Cardiac muscle cell (in vitro differentiated cells and primary cell): ENCODE data around the gene ABCC2. TPM values are rescaled to one million over a fixed set of nuclear protein-coding genes. Genes with fewer than 3 reads are reported as not detected.

Source experiments
- DNase-seq, 2 donors: peaks; one replicate each; pipeline versions ENCODE4 v3.0.0 to v3.0.0-alpha.2; 2010 to 2017; ENCODE audit warnings: low read depth in 1 of 2, low spot score in 1 of 2
- H3K27ac ChIP-seq: fragments of 200-600 bp; sonication (generic); 2 replicates; pipeline ENCODE4 v1.5.1; 2016
- H3K27me3 ChIP-seq: fragments of 200-600 bp; sonication (generic); 2 replicates; pipeline ENCODE4 v1.6.0; 2016; ENCODE audit warnings: control low read depth
- H3K36me3 ChIP-seq: fragments of 200-600 bp; sonication (generic); 2 replicates; pipeline ENCODE4 v1.5.1; 2016; ENCODE audit warnings: control low read depth
- H3K4me1 ChIP-seq: fragments of 200-600 bp; sonication (generic); 2 replicates; pipeline ENCODE4 v1.8.1; 2017; ENCODE audit warnings: low read depth, mild to moderate bottlenecking, mixed run types
- H3K4me3 ChIP-seq: fragments of 200-600 bp; sonication (generic); 2 replicates; pipeline ENCODE4 v1.5.1; 2016; ENCODE audit warnings: mild to moderate bottlenecking
- H3K9me3 ChIP-seq: fragments of 200-600 bp; sonication (generic); 2 replicates; pipeline ENCODE4 v1.5.1; 2017; ENCODE audit warnings: low read depth, mild to moderate bottlenecking, control low read depth
- polyA plus RNA-seq: library from polyadenylated mRNA; unstranded; fragments of >200 nt; fragmentation: Nextera tagmentation; extraction: Ambion mirVana; gene quantifications from 2 replicates; pipeline ENCODE4 v1.2.1, GENCODE V29; 2016
- total RNA-seq: library from RNA; depleted of rRNA; stranded (reverse); fragments of >200 nt; gene quantifications from 2 replicates; pipeline ENCODE4 v1.2.3, GENCODE V29; 2016
- TF ChIP-seq, protein P1 (sequence below): IDR thresholded peaks from 2 replicates; pipeline ENCODE4 v1.5.1; 2012; ENCODE audit warnings: low read depth, mild to moderate bottlenecking, low read length

ABCC2 gene
- total and polyA plus RNA-seq, 2 experiments from 2014 or later, result 0.12 to 0.86 TPM

DNA sequence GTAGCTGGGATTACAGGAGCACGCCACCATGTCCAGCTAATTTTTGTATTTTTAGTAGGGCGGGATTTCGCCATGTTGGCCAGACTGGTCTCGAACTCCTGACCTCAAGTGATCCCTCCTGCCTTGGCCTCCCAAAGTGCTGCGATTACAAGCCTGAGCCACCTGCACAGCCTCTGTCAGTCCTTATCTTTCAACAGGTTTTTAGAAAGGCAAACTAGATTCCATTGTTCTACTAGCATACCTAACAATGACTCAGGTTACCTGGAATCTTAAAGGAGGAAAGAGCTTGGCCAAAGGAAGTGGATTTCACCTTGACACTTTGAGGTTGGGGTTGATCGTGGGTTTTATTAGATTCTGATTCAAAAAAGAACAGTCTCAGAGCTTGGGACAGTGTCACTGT lies 3.2 kb downstream of the ABCC2 start:
- Histone ChIP-seq H3K4me1 (no peaks in the 10 kb centered on the region), H3K36me3 (no peaks in the 10 kb centered on the region), H3K4me3 (no peak overlapping the region), H3K27me3 (no peaks in the 10 kb centered on the region), H3K9me3 (no peaks in the 10 kb centered on the region), H3K27ac (no peak overlapping the region)
- TF ChIP-seq, protein P1, sequence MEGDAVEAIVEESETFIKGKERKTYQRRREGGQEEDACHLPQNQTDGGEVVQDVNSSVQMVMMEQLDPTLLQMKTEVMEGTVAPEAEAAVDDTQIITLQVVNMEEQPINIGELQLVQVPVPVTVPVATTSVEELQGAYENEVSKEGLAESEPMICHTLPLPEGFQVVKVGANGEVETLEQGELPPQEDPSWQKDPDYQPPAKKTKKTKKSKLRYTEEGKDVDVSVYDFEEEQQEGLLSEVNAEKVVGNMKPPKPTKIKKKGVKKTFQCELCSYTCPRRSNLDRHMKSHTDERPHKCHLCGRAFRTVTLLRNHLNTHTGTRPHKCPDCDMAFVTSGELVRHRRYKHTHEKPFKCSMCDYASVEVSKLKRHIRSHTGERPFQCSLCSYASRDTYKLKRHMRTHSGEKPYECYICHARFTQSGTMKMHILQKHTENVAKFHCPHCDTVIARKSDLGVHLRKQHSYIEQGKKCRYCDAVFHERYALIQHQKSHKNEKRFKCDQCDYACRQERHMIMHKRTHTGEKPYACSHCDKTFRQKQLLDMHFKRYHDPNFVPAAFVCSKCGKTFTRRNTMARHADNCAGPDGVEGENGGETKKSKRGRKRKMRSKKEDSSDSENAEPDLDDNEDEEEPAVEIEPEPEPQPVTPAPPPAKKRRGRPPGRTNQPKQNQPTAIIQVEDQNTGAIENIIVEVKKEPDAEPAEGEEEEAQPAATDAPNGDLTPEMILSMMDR, result no peak
- no peak for DNase-seq

DNA sequence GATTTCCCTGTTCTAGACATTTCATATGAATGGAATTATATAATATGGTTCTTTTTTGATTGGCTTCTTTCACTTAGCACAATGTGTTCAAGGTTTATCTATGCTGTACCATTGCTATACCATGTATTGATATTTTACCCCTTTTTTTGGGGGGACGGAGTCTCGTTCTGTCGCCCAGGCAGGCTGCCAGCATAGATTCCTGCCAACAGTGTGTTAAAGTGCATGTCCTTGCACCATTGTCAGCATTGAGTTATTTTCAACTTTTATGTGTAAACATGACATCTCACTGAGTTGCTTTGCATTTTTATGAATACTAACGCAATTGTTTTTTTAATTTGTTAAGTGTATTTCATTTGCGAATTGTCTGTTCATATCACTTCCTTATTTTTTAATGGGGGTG lies 4.9 kb downstream of the ABCC2 start:
- H3K4me1 ChIP-seq, result no peaks in the 10 kb centered on the region
- DNase-seq, result no peak
- TF ChIP-seq, protein P1, result no peak
- H3K27ac ChIP-seq, result no peak overlapping the region
- no peaks in the 10 kb centered on the region for H3K9me3 ChIP-seq
- H3K4me3 ChIP-seq, result no peak overlapping the region
- no peaks in the 10 kb centered on the region for H3K36me3 ChIP-seq
- H3K27me3 ChIP-seq, result no peaks in the 10 kb centered on the region

DNA sequence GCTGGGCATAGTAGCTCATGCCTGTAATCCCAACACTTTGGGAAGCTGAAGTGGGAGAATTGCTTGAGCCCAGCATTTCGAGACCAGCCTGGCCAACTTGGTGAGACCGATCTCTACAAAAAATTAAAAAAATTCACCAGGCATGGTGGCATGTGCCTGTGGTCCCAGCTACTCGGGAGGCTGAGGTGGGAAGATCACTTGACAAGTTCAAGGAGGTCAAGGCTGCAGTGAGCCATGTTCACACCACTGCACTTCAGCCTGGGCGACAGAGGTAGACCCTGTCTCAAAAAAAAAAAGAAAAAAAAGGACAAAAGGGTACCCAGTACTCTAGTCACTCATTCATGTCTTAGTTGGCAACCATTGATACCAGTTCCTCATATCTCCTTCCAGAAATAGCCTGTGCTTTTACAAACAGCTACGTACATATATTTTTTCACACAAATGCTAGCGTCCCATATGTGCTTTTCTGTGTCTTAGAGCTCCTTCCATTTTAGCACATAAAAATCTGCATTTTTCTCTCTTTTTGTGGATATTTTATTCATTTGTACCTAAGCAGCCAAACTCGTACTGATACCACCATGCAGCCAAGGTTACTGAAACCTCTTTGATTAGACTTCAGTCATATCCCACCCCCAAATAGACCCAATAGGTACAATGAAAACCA lies 5.5 kb downstream of the ABCC2 start:
- TF ChIP-seq, protein P1, result no peak
- H3K4me1 ChIP-seq, result no peaks in the 10 kb centered on the region
- no peaks in the 10 kb centered on the region for H3K9me3 ChIP-seq
- no peak overlapping the region for H3K4me3 ChIP-seq
- no peaks in the 10 kb centered on the region for H3K27me3 ChIP-seq
- no peak for DNase-seq
- no peaks in the 10 kb centered on the region for H3K36me3 ChIP-seq
- no peak overlapping the region for H3K27ac ChIP-seq

DNA sequence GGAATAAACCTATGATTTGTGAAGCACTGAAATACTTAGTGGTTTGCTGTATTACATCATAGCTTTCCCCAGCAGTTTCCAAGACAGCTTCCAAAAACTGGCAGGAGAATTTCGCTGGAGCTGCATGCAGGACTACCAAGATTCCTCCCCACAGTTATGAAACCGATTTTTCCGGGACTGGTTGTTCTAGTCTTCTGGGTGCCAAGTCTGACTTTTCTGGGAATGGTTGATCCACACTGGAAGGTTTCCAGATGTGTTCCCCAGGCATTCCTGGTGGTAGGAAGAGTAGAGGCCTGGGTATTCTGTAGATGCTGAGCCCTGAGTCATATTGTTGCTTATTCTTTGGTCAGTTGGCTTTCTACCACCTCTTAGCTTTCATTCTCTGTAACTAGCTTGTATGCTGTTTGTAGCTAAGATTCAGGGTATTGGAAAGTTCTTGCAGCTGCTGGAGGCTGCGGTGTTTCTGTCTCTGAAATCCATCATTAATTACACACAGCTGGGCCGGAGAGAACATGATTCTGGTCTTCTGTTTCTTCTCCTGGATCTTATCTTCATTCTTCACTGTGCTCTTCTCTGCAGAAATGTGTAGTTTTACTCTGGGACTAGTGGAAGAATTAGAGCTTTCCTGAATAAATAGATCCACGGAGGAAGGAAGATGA lies 6.3 kb downstream of the ABCC2 start:
- Histone ChIP-seq H3K36me3 (no peaks in the 10 kb centered on the region), H3K9me3 (no peaks in the 10 kb centered on the region), H3K27ac (no peak overlapping the region), H3K27me3 (no peaks in the 10 kb centered on the region), H3K4me1 (no peaks in the 10 kb centered on the region), H3K4me3 (no peak overlapping the region)
- peak in 1 of 2 donors; percentile 98 for DNase-seq
- TF ChIP-seq, protein P1, result no peak

DNA sequence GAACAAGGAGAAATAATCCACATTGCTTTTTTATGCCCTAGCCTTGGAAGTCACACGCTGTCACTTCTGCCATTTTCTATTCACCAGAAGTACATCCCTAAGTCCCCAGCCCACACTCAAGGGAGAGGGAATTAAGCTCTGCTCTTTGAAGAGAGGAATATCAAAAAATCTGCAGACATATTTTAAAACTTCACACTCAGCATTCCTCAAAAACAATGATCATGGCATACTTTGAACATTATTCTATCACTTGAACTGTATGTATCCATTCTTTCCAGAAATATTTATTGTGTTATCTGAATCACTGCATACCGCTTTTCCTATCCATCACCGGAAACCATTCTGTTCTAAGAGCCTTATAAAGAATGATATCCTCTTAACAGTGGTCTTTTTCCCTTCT lies 9.4 kb downstream of the ABCC2 start:
- H3K4me1 ChIP-seq, result no peaks in the 10 kb centered on the region

More for the DNA sequence above, 9.4 kb downstream of the ABCC2 start:
- Histone ChIP-seq H3K9me3 (no peaks in the 10 kb centered on the region), H3K27ac (no peak overlapping the region), H3K4me3 (no peak overlapping the region), H3K27me3 (no peaks in the 10 kb centered on the region), H3K36me3 (no peaks in the 10 kb centered on the region)
- TF ChIP-seq, protein P1, result no peak
- no peak for DNase-seq
